Fibroblast of the aortic adventitia (primary cell): ENCODE data around the gene MFSD6. TPM values are rescaled to one million over a fixed set of nuclear protein-coding genes. Genes with fewer than 3 reads are reported as not detected.
"Not testable (repeated sequence)": the region's sequence is repeated elsewhere in the genome, so short reads cannot be mapped to it uniquely, and the experiment has no call there.

Experiments used
- DNase-seq: peaks from one replicate; pipeline ENCODE4 v3.0.0-alpha.2; 2010; ENCODE audit warnings: low read depth
- H3K4me3 ChIP-seq: 2 replicates; pipeline ENCODE4 v1.5.1; 2011; ENCODE audit warnings: low read depth, mild to moderate bottlenecking, control low read depth, low read length, moderate library complexity
- total RNA-seq: library from RNA; depleted of rRNA; stranded (reverse); fragments of >200 nt; gene quantifications from 2 replicates; pipeline ENCODE4 v1.2.3, GENCODE V29; 2012; ENCODE audit warnings: low replicate concordance
- TF ChIP-seq, protein P1 (sequence below): IDR thresholded peaks from 2 replicates; pipeline ENCODE4 v1.5.1; 2011; ENCODE audit warnings: mild to moderate bottlenecking, low read length, control low read depth, inconsistent platforms; ENCODE audit not compliant: insufficient read depth

MFSD6 gene
- total RNA-seq, 1 donor, result 8.0 TPM

DNA sequence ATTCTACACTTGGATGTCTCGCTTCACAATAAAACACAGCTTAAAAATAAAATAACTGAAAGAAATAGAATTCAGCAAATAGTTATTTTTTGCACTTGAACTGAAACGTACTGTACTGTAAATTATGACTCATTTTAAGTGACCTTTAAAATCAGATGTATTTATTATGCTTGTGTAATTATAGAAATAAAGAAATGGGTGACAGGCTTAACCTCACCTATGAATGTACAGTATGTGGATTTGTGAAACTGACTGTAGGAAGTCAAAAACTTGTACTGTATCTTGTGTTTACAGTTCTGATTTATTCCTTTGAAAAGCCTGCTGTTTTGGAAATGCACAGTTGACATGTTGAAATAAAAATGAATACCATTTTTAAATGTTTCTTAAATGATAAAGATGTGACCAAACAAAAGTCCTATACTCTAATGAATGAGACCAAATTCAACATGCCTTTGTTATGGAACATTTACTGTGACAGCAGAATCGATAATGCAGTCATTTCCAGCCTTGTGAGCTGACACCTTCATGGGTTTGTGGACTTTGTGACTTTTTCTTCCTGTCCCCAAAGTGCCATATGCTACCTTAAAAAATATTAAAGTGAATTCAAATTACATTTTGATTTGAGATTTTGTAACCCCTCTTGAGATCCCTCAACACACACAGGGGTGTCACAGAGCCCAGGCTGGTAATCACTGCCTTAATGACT lies 93.7 kb downstream of the MFSD6 start:
- H3K4me3 ChIP-seq, result no peak overlapping the region
- DNase-seq, result no peak
- TF ChIP-seq, protein P1, sequence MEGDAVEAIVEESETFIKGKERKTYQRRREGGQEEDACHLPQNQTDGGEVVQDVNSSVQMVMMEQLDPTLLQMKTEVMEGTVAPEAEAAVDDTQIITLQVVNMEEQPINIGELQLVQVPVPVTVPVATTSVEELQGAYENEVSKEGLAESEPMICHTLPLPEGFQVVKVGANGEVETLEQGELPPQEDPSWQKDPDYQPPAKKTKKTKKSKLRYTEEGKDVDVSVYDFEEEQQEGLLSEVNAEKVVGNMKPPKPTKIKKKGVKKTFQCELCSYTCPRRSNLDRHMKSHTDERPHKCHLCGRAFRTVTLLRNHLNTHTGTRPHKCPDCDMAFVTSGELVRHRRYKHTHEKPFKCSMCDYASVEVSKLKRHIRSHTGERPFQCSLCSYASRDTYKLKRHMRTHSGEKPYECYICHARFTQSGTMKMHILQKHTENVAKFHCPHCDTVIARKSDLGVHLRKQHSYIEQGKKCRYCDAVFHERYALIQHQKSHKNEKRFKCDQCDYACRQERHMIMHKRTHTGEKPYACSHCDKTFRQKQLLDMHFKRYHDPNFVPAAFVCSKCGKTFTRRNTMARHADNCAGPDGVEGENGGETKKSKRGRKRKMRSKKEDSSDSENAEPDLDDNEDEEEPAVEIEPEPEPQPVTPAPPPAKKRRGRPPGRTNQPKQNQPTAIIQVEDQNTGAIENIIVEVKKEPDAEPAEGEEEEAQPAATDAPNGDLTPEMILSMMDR, result no peak

DNA sequence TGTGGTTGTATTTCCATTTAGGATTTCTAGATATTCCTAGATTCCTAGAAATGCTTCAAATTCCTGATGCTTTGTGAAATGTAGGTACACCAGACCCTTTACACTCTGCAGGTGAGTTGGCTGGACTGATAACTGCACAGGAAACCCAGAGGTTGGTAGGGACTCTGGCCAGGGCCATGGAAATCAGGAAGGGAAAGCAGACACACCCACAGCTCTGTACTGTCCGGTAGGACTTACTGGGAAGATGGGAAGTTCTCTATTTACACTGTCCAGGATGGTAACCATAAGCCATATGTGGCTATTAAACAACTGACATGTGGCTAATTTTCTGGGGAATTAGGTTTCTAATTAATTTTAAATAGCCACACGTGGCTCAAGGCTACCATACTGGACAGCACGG lies 94.9 kb downstream of the MFSD6 start:
- TF ChIP-seq, protein P1, result no peak
- DNase-seq, result no peak
- H3K4me3 ChIP-seq, result no peak overlapping the region

DNA sequence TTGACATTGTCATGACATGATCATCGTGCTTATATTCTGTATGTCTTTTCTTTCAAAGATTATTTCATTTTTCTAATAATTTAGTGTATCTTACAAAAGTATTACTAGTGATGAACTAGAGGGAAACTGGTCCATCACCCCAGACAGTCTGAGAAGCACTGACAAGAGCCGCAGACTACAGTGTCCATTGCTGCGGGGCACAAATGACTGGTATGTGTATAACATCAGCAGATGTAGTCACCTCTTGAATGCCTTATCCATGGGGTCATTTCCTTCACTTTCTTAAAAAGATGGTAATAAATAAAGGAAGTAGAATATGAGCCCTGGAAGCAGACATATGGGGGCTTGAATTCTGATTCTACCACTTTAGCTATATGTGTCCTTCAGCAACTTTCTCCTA lies 96.8 kb downstream of the MFSD6 start:
- TF ChIP-seq, protein P1, result no peak
- no peak overlapping the region for H3K4me3 ChIP-seq
- DNase-seq, result no peak

DNA sequence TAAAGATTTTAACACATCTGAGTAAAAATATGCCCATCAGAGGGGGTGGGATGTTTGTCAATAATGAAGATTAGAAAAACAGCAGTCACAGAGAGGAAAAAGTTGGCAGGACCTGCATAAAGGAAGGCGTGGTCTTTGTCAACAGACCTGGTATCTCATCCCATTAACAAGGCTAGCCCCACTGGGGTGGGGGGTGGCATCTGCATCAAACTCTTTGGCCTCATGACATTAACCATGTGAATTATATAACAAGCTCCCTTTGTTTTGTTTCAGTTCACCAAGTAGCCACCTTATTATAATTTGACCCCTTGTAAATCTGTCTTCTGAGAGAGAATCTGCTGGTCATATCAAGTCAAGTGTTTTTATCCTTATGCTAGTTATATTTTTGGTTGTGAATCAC lies 97.5 kb downstream of the MFSD6 start:
- no peak for DNase-seq
- no peak overlapping the region for H3K4me3 ChIP-seq
- TF ChIP-seq, protein P1, result no peak

DNA sequence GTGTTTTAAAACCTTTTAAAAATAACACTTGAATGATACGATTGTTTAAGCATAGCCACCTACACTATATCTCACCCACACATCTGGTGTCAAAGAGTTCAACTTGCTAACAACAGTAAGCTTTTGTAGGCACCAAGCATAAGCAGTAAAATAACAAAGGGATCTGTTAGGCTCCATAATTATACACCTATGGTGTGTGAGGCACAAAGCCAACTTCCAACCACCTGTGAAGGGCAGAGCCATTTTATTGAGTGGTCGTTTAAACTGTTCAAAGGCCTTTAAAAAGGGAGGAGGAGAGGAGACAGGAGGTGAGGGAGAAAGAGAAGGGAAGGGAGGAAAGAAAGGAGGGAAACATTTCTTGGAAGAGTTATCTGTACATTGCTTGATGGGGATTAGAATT lies 98.5 kb downstream of the MFSD6 start:
- no peak overlapping the region for H3K4me3 ChIP-seq
- TF ChIP-seq, protein P1, result no peak
- DNase-seq, result no peak

DNA sequence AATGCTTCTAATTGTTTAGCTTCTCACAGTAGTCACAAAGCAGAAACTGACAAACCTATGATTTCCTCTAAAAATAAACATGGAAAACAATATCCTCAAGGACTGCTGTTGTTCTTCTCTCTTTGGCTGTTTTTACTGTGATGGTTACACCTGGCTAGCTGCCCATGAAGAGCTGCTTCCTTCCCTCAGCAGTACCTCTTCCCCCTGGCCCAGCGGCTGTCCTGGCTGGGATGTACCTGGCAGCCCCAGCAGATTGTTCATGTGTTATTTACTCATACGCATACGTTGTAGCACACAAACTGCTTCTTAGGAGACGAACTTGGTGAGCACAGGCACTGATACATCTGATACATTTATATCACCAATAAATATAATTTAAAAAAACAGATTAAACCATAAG lies 99.0 kb downstream of the MFSD6 start:
- no peak overlapping the region for H3K4me3 ChIP-seq
- TF ChIP-seq, protein P1, result no peak
- no peak for DNase-seq

DNA sequence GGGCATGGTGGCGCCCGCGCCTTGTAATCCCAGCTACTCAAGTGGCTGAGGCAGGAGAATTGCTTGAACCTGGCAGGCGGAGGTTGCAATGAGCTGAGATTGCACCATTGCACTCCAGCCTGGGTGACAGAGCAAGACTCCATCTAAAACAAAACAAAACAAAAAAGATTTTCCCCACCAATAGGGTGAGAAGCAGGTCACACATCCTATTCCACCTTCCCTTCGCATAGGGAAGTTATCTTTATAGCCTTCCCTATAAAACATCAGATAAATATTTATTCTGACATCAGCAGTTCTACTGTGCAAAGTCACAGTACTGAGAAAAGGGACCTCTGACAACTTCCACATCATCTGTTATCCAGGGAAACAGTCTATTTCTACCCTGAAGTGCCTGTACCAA lies 101.7 kb downstream of the MFSD6 start:
- H3K4me3 ChIP-seq, DNase-seq: not testable (repeated sequence)
